Inferior parietal cortex (tissue), 1 donor: ENCODE data around the gene CSNK2B.
A peak's percentile ranks its signal among the peaks of the same experiment; 100 is the strongest.
"Not testable (repeated sequence)": the region's sequence is repeated elsewhere in the genome, so short reads cannot be mapped to it uniquely, and the experiment has no call there.

Source experiments
- DNase-seq: peaks from one replicate; pipeline ENCODE4 v3.0.0-alpha.2; 2016; ENCODE audit errors: extremely low spot score

Gene CSNK2B

DNA sequence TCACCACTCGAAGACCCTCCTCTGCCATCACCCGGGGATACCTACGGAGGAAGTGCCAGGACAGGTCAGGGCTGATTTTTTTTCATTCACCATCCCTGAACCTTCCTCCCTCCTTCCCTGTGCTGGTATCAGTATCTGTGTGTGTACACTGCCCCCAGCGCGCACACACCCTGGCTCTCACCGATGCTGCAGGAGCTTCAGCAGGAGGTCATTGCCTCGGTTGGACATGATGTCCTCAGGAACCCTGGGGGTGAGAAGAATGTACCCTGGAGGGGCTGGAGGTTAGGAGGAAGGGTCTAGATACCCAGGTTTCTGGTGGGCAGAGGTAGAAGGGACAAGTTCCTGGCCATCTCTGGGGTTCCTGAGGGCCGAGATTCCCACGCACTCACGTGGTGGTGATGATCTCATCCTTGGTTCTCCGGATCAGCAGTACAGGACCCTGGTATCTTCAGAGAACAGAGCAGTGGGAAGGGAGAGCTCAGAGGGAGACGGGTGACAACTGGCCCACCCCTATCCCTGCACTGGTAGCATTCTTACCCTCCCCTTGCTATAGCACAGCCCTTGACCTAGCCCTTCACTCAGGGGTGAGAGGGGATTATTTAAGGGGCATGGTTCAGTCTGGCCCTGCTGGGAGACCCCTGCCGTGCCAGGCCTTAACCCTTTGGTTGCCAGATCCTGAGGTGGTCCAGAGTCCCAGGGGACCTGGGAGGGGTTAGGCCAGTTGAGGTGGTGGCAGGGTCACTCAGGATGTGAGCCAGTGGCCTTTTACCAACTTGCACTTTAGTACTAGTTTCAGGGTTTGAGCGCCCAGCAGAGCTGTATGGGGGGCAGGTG lies 22.2 kb downstream of the CSNK2B start:
- DNase-seq = no peak

DNA sequence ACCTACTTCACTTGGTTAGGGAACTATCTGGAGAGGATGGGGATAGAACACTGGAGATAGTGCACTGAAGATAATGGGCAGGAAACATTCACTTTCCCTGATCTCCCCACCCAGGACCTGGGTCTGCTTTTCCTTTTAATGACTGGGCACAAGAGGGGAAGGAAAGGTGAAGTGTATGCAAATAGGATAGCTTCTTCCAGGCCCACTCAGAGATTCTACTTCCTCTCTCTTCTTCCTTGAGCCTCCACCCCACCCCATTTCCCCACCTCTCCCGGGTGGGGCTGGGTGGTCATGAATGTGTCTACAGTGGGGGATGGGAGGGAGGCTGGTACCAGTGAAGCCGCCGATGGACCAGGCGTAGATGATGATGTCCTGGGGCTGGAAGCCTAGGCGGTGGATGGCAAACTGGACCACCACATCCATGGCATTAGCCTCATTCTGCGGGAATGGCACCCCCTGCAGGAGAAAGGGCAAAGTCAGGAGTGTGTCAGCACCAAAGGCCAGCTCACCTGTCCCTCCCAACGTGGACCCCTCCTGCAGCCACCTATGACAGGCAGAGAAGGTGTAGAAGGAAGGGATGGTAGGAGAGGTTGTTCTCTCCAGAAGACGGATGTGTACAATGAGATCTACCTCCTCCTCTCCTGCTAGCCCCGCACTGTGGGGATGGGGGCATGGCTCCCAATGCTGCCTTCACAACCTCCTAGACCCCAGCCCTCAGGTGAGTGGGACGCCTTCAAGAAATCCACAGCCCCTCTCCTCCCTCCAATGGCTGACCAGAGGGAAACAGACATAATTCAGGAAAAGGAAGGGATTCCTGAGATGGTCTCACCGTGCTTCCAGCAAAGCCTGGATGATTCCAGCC lies 23.6 kb downstream of the CSNK2B start:
- DNase-seq = no peak

DNA sequence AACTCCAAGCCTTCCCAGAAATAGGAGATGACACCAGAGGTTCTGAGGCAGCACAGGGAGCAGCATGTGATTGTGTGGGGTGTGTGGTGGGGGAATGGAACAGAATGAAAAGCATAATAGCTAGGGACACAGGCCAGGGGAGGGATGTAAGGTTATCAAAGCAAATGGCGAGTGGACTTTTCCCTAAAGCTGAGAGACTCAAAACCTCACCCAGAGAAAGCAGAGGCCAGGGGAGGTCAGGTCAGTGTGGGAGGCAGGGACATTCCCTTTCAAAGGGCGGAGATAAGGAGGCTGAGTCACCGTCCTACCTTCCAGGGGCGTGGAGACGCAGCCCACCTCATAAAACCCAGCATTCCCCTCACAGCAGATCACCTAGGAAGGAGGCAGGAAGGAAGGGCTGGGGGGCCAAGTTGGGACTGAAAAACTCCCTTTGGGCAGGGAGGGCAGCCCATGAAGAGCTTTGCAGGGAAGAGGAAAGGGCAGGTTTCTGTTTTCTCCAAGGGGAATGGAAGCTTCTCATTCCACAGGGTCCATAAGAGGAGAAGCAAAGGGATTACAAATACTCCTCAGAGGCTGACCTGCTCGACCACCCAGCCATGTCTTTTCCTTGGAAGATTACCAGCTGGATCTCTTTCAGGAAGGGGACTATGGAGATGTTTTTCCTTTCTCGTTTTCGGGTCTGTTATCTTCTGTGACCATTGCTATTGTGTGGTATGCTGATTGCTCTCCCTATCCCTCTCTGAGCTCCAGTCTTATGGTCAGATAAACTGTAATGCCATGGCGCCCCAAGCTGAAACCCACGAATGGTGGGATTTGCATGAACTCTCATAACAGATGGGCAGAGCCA lies 24.6 kb downstream of the CSNK2B start:
- peak; percentile 17 for DNase-seq

DNA sequence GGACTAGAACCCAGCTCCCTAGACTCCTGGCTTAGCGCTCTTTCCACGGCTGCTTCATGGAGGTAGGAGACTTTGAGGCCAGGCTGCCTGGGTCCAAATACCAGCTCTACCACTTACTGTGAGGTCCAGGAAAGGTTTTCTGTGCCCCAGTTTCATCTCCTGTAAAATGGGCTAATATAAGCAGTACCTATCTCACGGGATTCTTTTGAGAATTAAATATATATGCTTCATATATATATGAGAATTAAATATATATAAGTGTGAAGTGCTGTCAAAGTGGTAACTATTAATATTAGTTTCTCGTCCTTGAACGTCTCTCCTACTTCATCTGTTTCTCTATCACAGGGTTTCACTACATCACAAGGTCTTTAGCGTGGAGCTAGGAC lies 25.2 kb downstream of the CSNK2B start:
- no peak for DNase-seq

DNA sequence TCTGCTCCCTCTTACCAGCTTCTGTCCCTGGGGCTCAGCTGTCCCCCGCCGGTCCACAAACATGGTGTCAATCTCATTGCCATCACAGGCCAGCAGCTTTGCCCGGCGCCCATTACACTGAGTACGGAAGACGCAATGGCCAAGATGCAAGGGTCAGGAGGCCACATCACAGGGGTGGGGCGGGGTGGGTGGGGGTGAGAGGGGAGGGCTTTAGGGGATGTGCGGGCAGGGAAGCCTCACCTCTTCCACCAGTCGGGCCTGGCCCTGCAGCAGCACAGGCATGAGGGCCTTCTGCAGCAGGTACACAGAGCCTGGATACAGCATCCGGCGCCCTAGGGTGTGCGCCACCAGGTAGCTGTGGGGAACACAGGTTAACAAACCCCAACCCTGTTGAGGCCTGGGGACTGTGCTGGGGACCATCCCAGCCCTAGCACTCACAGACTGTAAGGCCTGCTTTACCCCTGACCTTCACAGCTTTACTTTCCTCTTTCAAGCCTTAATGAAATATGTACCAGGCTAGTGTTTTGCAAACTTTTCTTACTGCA lies 25.8 kb downstream of the CSNK2B start:
- no peak for DNase-seq

DNA sequence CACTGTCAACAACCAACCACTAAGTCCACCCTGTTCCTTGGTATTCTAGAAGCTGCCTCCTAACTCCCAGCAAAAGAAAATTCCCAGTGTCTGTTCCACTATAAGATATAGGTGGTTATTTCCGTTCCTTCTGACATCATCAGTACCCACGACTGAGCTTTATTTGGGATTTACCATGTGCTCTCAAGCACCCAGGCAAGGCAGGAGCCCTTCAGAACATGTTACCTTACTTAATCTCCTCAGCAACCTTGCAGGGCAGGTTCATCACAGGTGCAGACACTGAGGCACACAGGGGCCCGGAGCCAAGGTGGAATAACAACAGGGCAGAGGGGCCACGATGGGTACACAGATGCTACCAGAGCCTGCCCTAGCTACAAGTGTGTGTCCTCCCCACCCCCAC lies 26.5 kb downstream of the CSNK2B start:
- no peak for DNase-seq

DNA sequence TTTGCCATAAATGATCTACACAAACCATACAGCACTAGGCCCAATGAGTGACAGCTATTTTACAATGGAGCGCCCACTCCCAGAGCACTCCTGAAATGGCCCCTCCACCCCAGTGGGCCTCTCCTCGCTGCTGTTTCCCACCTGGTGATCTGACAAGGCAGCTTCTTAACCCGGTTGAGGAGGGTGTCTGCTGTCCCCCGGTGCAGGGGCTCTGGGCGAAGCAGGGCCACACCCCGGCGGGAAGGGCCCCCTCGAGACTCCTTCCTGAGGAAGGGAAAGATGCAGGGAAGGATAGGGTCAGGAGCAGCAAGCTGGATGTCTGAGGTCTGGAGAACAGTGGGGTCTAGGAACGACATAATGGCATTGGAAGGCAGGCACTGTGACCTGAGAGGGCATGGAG lies 27.0 kb downstream of the CSNK2B start:
- DNase-seq = no peak

DNA sequence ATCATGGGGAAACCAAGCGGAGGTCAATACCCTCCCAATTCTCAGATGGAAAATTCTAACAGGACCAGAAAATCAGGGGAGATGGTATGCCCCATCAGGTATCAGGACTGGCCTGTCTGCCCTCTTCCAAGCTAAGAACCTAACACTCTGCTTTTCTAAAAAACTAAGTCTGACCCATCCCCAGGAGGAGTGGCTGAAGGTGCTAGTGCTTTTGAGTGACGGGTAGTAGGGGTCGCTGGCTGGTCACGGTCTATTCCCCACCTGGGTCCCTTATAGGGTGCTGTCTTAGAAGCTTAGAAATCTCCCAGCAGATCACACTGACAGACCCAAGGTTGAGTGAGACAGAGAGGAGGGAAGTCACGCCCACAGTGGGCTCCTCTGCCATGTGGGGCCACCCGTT lies 27.7 kb downstream of the CSNK2B start:
- DNase-seq = no peak

DNA sequence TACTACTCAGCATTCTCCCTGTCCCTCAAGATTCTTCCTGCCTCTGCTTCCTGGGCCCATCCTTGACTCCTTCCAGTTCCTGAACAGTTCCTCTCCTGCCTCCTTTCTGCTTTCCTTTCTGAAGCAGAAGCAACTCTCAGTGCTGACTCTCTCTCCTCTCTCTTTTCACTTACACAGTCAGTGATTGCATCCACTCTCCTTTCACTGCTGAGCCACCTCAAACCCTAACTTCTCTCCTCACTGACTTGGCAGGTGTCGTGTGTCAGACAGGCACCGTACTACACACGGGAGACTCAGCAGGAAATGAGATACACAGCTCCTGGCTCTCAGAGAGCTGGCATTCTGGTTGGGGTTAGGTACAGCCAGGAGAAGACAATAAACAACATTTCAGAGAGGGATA lies 31.7 kb downstream of the CSNK2B start:
- no peak for DNase-seq

DNA sequence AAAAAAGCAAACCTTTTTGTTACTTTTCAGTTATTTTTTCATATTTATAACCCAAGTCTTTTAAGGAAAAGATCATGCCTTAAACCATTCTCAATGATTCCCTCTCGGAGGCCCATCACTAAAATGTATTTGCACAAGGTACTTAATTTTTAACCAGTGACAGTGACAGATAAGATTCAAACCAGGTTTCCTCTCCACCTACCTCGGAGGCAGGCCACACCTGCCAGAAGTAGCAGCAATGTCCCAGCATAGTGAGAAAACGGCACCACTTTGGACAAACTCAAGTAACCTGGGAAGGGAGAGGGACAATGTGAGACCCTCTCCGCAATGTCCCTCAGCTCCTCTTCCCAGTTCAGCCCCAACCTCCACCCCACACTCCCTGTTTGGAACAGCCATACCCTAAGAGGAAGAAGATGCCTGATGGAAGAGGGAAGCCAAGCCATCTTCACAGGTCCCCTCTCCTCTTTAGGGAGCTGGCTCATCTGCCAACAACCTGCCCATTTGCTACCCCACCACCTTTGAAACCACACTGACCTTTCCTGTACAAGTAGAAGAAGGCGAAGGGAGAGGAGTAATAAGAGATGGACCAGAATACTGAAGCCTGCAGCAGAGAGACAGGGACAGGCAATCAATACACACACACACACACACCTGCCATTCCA lies 35.0 kb downstream of the CSNK2B start:
- no peak for DNase-seq

DNA sequence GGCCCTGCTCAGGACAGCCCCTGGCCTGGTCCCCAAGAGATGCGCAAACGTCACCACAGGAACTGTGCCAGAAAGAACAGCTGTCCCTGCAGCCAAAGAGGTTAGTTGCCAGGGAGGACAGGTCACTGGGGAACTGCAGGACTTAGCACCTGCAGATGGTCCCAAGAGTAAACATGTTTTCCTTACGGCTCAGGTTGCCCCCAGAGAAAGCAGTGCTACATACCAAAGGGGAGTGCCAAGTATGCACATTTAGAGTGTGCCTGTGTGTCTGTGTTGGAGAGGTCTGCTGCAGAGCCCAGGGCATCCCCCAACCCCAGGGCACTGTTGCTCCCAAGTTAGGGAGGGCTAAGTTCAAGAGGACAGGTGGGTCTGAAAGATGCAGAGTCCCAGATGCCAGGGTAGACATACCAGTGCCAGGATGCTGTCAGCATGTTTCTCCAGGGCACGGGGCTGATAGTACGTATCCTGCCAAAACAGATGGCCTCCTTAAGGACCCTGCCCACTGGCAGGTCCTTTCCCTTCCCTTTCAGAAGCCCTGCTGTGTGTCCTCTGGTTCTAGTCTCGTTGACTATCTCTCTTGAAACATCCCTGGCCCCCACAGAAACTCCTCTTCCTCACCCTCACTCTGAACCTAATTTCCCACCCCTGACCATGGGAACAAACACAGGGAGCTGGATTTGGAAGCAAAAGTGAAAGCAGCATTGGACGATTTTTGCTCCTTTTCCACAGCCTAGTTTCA lies 36.0 kb downstream of the CSNK2B start:
- DNase-seq = no peak

DNA sequence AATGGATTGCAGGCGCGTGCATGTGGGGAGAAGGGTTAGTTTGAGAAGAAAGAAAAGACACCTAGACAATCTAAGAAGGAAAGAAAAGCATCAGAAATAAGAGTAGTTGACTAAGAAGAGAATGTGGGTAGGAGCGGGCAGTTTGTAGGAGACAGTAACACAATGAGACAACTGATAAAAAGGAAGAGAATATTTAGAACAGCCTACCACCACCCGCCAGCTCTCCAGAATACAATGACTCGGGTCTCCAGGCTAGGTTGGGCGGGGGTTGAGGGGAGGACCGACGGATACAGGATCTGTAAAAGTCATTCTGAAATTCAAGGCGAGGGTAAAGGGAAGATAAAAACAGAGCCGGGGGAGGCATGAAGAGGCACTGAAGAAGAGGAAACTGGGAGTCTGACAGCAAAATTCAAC lies 36.5 kb downstream of the CSNK2B start:
- DNase-seq = no peak

DNA sequence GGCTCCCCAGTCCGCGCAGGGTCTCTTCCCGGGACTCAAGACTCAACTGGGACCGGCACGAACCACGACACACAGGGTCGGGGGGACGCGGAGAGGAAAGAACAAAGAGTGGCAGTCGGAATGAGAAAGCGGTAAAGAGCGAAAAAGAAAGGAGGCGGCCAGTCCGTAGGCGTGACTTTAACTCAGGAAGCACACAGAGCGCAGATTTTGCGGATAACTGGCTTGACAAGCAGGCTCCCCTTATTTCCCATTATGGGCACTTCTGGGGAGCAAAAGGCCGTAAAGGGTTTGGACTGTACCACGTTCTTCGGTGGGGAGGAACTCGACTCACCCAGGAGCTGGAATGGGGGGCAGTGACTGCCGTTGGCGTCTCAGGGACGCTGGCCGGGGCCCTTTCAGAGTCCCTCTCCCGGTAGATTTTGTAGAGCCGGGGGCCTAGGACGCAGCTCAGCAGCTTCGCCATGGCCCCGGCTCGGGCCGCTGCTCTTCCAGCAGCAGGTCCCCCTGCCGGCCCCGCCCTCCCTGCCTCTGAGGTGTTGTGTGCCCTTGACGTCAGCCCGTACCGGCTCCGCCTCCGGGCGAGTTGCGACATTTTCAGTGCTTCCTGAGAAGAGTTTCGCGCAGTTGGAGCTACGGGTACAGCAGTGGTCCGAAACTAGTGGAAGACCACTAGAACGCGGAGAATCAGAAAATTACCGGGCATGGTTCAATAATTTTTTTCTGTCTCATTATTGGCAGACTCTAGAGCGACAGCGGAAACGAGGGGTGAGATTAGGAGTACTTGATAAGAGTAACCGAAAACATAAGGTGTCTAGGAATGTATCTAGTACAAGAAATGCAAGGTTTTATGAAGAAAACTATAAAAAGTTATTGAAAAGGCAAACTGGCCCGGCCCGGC lies 37.2 kb downstream of the CSNK2B start, which contains the start of gene ABHD16A:
TSS of gene ABHD16A (minus strand) at position 506 of the 898 bp plus-strand sequence. CDS start at position 463, 43 bp downstream.
- DNase-seq = peak; percentile 99

DNA sequence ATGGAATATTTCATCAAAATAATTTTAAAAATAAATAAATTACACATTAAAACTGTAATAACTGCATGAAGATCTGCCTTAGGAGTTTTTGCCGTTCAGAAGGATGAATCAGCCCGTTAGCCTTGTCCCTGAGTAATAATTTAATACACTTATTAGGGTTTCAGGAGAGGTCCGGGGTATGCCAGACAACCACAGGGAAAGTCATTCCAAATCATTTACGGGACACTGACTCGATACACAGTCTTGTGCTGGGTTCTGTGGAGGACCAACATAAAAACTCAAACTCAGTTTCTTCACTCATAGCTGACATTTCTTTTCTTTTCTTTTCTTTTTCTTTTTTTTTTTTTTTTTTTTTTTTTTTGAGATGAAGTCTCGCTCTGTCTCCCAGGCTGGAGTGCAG lies 40.1 kb downstream of the CSNK2B start:
- DNase-seq = no peak

DNA sequence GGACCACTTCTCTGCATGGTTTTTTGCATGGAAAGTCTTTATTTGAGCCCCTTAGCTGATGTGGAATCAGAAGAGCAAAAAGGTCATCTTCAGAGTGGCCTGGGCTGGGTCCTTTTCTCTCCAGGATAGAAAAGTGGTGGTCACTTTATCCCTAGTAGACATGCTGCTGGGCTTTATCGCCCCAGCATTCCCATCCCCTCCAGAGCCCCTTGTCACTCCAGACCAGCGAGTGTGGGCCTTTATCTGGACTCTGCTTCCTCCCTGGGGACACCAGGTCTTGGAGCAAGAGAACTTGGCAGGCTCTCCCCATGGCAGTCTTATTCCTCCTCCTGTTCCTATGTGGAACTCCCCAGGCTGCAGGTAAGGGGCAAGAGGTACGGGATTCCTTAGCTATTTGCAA lies 40.7 kb downstream of the CSNK2B start, which contains the start of gene LY6G6F:
TSS of gene LY6G6F (plus strand) at position 268 of the 400 bp plus-strand sequence. CDS start at position 309, 41 bp downstream.
- DNase-seq = no peak

DNA sequence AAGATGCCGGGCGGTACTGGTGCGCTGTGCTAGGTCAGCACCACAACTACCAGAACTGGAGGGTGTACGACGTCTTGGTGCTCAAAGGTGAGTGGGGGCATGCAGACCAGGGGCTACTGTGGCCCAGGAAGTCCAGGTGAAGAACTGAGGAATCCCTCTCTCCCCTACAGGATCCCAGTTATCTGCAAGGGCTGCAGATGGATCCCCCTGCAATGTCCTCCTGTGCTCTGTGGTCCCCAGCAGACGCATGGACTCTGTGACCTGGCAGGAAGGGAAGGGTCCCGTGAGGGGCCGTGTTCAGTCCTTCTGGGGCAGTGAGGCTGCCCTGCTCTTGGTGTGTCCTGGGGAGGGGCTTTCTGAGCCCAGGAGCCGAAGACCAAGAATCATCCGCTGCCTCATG lies 41.8 kb downstream of the CSNK2B start:
- DNase-seq = no peak

DNA sequence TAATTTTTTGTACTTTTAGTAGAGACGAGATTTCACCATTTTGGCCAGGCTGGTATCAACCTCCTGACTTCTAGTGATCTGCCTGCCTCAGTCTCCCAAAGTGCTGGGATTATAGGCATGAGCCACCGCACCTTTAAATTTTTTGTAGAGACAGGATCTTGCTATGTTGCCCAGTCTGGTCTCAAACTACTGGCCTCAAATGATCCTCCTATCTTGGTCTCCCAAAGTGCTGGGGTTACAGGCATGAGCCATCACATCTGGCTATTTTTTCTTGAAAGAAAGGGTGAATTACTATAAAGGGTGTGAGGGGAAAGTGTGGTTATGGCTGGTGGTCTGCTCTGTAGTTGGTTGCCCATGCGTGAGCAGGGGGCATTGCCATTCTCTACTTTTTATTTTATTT lies 42.3 kb downstream of the CSNK2B start:
- DNase-seq = no peak

DNA sequence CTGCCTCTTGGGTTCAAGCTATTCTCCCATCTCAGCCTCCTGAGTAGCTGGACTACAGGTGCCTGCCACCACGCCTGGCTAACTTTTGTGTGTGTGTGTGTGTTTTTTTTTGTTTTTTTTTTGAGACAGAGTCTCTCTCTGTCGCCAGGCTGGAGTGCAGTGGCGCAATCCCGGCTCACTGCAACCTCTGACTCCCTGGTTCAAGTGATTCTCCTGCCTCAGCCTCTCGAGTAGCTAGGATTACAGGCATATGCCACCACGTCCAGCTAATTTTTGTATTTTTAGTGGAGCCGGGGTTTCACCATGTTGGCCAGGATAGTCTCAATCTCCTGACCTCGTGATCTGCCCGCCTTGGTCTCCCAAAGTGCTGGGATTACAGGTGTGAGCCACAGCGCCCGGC lies 43.3 kb downstream of the CSNK2B start:
- DNase-seq = not testable (repeated sequence)

DNA sequence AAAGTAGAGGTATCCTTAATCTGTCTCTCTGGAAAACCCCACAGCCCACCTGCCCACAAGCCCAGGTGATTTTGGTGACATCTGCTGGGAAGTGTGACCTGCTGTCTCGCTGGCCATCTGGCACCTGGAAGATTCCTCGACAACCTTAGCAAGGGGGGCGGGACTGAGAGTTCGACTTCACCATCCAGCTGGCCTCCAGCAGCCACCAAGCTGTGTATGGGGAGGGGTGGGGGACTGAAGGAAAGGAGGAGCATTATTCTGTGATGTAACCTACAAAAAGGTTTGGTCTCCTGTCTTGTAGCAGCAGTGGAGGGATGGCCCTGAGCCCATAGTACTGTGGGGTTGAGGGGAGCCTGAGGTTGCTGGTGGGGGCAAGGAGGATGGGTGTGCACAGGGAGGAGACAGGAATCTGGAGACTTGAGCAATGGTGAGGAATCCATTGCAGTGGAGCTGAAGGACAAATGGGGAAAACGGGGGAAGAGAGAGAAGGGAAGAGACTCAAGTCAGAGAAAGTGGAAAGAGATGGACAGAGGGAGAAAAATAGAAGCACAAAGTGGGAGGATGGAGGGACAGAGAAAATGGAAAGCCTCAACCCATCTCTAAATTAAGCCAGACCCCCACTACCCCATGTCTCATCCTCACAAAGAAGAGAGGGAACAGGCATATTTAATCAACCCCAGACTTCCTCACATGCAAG lies 44.8 kb downstream of the CSNK2B start:
- DNase-seq = no peak
